Spleen (tissue), 11 donors: ENCODE measurements around the gene APOB. TPM values are rescaled to one million over a fixed set of nuclear protein-coding genes. Genes with fewer than 3 reads are reported as not detected.

ENCODE experiments used
- DNase-seq: peaks from one replicate; pipeline ENCODE4 v3.0.0-alpha.2; 2020
- H3K27ac ChIP-seq, 8 donors: fragments of 200-600 bp; sonication (generic) in 7 of 8; 1 replicate in 4 of 8; 2 replicates in 4 of 8; pipeline versions ENCODE4 v1.5.0 to v1.8.0; 2016 to 2021; ENCODE audit warnings: inconsistent platforms in 4 of 8, mild to moderate bottlenecking in 4 of 8, moderate library complexity in 1 of 8
- H3K27me3 ChIP-seq, 7 donors: fragments of 200-600 bp; sonication (generic) in 6 of 7; replicated peaks in 1 of 7; 1 replicate in 4 of 7; 2 replicates in 3 of 7; pipeline versions ENCODE4 v1.5.0 to v1.8.0; 2016 to 2021; ENCODE audit warnings: inconsistent platforms in 3 of 7, mild to moderate bottlenecking in 1 of 7
- H3K36me3 ChIP-seq, 6 donors: fragments of 200-600 bp; sonication (generic) in 5 of 6; 1 replicate in 4 of 6; 2 replicates in 2 of 6; pipeline versions ENCODE4 v1.5.0 to v1.8.0; 2016 to 2021; ENCODE audit warnings: inconsistent platforms in 2 of 6
- H3K4me1 ChIP-seq, 6 donors: fragments of 200-600 bp; sonication (generic) in 5 of 6; 1 replicate in 3 of 6; 2 replicates in 3 of 6; pipeline versions ENCODE4 v1.5.0 to v1.8.0; 2016 to 2021; ENCODE audit warnings: inconsistent platforms in 3 of 6
- H3K4me3 ChIP-seq, 8 donors: fragments of 200-600 bp; sonication (generic) in 7 of 8; 1 replicate in 4 of 8; 2 replicates in 4 of 8; pipeline versions ENCODE4 v1.5.0 to v1.8.0; 2016 to 2021; ENCODE audit warnings: inconsistent platforms in 4 of 8, mild to moderate bottlenecking in 4 of 8, moderate library complexity in 2 of 8
- H3K9me3 ChIP-seq, 8 donors: fragments of 200-600 bp; sonication (generic) in 7 of 8; 1 replicate in 4 of 8; 2 replicates in 4 of 8; pipeline versions ENCODE4 v1.5.0 to v1.8.0; 2016 to 2021; ENCODE audit warnings: inconsistent platforms in 4 of 8
- POLR2A ChIP-seq, 3 donors: fragments of 450-650 bp; IDR thresholded peaks; one replicate each; pipeline ENCODE4 v1.5.1; 2017; ENCODE audit warnings: antibody characterized with exemption in 3 of 3, mild to moderate bottlenecking in 1 of 3
- POLR2AphosphoS5 ChIP-seq, 3 donors: sonication (generic); formaldehyde crosslinking; IDR thresholded peaks; one replicate each; pipeline ENCODE4 v1.5.1; 2017; ENCODE audit warnings: antibody characterized with exemption in 3 of 3
- WGBS, 5 donors: extraction: QIAGEN DNeasy Blood & Tissue Kit in 3 of 5; methylation state at CpG; one replicate each; pipeline versions ENCODE4 v1.1.5 to v1.1.7; 2013 to 2018; 5-methylcytosine and 5-hydroxymethylcytosine counted together
- intact Hi-C: fragments of 100-400 bp; cut with DNase I; formaldehyde crosslinking; loops from one replicate; pipeline ENCODE4 v1.15.0; 2023; ENCODE audit warnings: low total_unique reads
- polyA plus RNA-seq, 3 donors: library from polyadenylated mRNA; stranded (reverse); fragments of 200-250 nt; gene quantifications; one replicate each; pipeline ENCODE4 v1.2.1, GENCODE V29; 2013
- total RNA-seq, 7 donors: library from RNA; depleted of rRNA in 3 of 7; stranded (reverse); fragments of >200 nt in 3 of 7; fragmentation: NEBNext Ultra II Directional in 4 of 7; extraction: Animal tissue kit (Norgen Biotek cat#: 25700) in 4 of 7; gene quantifications; one replicate each; pipeline versions ENCODE4 v1.1.0 to v1.2.1, GENCODE V29; 2016 to 2021
- TF ChIP-seq, protein P1 (sequence below), 11 experiments: fragments of 200-600 bp in 7 of 11; fragments of 450-650 bp in 4 of 11; sonication (generic) in 4 of 11; IDR thresholded peaks in 8 of 11; conservative IDR thresholded peaks in 3 of 11; 1 replicate in 7 of 11; 2 replicates in 4 of 11; pipeline versions ENCODE4 v1.4.0 to v1.8.0; 2016 to 2021; ENCODE audit warnings: antibody characterized with exemption in 11 of 11, inconsistent platforms in 4 of 11, mild to moderate bottlenecking in 1 of 11
- donor health status: healthy with polysubstance abuse.
- donor health status: DM: no; HTN: no; CAD: no; lungs with moderate emphysema.
- donor health status: DM: no; HTN: no; CAD: no.
- donor health status: Bipolar disorder and iron deficiency.
- donor health status: healthy.
- donor health status: DM: no; HTN: no; CAD: no.
- donor health status: DM: yes; HTN: yes; CAD: no.

APOB gene
- total and polyA plus RNA-seq, 10 donors, result 0.02 to 2.5 (median 0.39) TPM

- intact Hi-C loops, result no loop called here
- 63 to 78% (median 71%) methylated on average over 7 of the region's 7 CpGs for WGBS, 5 donors
These were observed 61.0 kb downstream of the APOB start for GRCh38 chr2:20982861-20983260.

DNA sequence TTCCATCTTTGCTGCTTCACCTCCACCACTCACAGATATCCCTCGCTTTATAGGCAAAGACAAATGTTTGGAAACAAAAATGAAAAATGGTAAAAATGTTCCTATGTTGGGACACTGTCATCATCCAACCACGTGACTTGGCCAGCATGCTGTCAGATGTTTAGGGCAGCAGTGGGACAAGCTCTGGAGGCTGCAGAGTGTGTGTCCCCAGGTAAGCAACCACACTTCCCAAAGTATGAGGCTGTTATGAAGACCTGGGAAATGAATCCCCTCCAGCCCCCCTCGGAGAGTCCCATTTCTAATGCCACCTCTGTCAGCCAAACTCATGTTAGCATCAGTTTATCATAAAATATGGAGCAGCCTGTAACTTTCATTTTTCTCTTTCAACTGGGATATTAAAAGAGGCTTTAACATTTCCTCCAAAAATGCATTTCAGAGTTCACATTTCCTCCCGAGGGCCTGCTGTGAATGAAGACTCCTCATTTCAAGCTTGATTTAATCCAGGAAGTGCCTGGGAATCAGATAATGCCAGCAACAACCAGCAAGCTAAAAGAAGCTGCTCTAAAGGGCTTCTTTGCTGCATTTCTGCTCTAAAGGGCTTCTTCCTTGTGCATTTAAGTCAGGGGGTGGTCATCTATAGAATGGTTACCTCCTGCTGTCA is 66.2 kb downstream of the APOB start:
- no peaks in the 10 kb centered on the region for H3K4me1 ChIP-seq
- 44 to 62% (median 52%) methylated on average over 4 of the region's 4 CpGs for WGBS, 5 donors
- no peak for DNase-seq
- H3K9me3 ChIP-seq, result no peaks in the 10 kb centered on the region
- H3K27ac ChIP-seq, result no peak overlapping the region
- H3K27me3 ChIP-seq, result no peaks in the 10 kb centered on the region
- TF ChIP-seq, protein P1, sequence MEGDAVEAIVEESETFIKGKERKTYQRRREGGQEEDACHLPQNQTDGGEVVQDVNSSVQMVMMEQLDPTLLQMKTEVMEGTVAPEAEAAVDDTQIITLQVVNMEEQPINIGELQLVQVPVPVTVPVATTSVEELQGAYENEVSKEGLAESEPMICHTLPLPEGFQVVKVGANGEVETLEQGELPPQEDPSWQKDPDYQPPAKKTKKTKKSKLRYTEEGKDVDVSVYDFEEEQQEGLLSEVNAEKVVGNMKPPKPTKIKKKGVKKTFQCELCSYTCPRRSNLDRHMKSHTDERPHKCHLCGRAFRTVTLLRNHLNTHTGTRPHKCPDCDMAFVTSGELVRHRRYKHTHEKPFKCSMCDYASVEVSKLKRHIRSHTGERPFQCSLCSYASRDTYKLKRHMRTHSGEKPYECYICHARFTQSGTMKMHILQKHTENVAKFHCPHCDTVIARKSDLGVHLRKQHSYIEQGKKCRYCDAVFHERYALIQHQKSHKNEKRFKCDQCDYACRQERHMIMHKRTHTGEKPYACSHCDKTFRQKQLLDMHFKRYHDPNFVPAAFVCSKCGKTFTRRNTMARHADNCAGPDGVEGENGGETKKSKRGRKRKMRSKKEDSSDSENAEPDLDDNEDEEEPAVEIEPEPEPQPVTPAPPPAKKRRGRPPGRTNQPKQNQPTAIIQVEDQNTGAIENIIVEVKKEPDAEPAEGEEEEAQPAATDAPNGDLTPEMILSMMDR (IDR thresholded peaks at IDR 0.05 in 8 of 11, conservative IDR thresholded peaks at IDR 0.05 in 3 of 11), result no peak
- TF ChIP-seq POLR2A (IDR thresholded peaks at IDR 0.05) (no peak), POLR2AphosphoS5 (IDR thresholded peaks at IDR 0.05) (no peak)
- intact Hi-C loops, result no loop called here
- no peak overlapping the region for H3K4me3 ChIP-seq
- H3K36me3 ChIP-seq, result no peaks in the 10 kb centered on the region

More at GRCh38 chr2:20982861-20983260, 61.0 kb downstream of the APOB start:
- Histone ChIP-seq H3K9me3 (no peaks in the 10 kb centered on the region), H3K4me1 (no peaks in the 10 kb centered on the region), H3K27me3 (no peaks in the 10 kb centered on the region), H3K27ac (no peak overlapping the region), H3K36me3 (no peaks in the 10 kb centered on the region), H3K4me3 (no peak overlapping the region)
- TF ChIP-seq POLR2A (IDR thresholded peaks at IDR 0.05), result no peak
- no peak for TF ChIP-seq POLR2AphosphoS5 (IDR thresholded peaks at IDR 0.05)
- TF ChIP-seq, protein P1 (IDR thresholded peaks at IDR 0.05 in 8 of 11, conservative IDR thresholded peaks at IDR 0.05 in 3 of 11), result no peak
- no peak for DNase-seq

DNA sequence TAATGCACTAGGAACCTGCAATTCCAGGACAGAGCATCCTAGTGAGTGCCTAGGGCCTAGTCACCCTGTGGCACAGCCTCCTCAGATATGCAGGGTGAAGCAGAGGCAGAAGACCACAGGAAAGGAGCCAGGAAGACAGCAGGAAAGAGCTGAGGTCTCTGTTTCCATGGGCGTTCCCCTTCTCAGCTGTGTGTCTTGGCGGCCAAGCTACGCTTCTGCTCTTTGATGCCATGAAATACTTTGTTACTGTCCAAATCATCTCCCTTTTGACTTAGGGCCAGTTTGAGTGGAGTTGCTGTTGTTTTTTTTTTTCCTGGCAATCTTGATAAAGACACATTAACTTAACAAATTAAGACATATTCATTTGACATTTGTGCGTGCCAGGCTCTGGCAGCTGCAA is 67.3 kb downstream of the APOB start:
- TF ChIP-seq POLR2AphosphoS5 (IDR thresholded peaks at IDR 0.05), result no peak

GRCh38 chr2:20972792-20973565 is 70.9 kb downstream of the APOB start:
- Histone ChIP-seq H3K4me1 (no peaks in the 10 kb centered on the region), H3K4me3 (no peak overlapping the region), H3K9me3 (no peaks in the 10 kb centered on the region), H3K27ac (no peak overlapping the region), H3K36me3 (no peaks in the 10 kb centered on the region), H3K27me3 (peaks cover 0 to 4% (median 0%) of the 10 kb centered on the region in 7 donors)
- intact Hi-C loops, result no loop called here
- no peak for DNase-seq
- no peak for TF ChIP-seq POLR2A (IDR thresholded peaks at IDR 0.05)
- TF ChIP-seq, protein P1 (IDR thresholded peaks at IDR 0.05 in 8 of 11, conservative IDR thresholded peaks at IDR 0.05 in 3 of 11), result no peak
- WGBS, 5 donors, result 67 to 81% (median 77%) methylated on average over 2 of the region's 2 CpGs

More for the DNA sequence above, 67.3 kb downstream of the APOB start:
- DNase-seq, result no peak
- 56 to 83% (median 66%) methylated on average over 4 of the region's 4 CpGs for WGBS, 5 donors
- no peak overlapping the region for H3K27ac ChIP-seq
- intact Hi-C loops, result no loop called here
- no peaks in the 10 kb centered on the region for H3K9me3 ChIP-seq
- H3K27me3 ChIP-seq, result no peaks in the 10 kb centered on the region
- no peaks in the 10 kb centered on the region for H3K36me3 ChIP-seq
- H3K4me1 ChIP-seq, result no peaks in the 10 kb centered on the region
- H3K4me3 ChIP-seq, result no peak overlapping the region
